GM12872 (cell line): ENCODE results near the gene ERCC6L2.

ENCODE experiments used
- TF ChIP-seq, protein P1 (sequence below): IDR thresholded peaks from 3 replicates; pipeline ENCODE4 v1.5.1; 2011; ENCODE audit warnings: low read depth, mild to moderate bottlenecking, low read length, moderate library complexity; ENCODE audit not compliant: insufficient read depth

The ERCC6L2 gene, protein sequence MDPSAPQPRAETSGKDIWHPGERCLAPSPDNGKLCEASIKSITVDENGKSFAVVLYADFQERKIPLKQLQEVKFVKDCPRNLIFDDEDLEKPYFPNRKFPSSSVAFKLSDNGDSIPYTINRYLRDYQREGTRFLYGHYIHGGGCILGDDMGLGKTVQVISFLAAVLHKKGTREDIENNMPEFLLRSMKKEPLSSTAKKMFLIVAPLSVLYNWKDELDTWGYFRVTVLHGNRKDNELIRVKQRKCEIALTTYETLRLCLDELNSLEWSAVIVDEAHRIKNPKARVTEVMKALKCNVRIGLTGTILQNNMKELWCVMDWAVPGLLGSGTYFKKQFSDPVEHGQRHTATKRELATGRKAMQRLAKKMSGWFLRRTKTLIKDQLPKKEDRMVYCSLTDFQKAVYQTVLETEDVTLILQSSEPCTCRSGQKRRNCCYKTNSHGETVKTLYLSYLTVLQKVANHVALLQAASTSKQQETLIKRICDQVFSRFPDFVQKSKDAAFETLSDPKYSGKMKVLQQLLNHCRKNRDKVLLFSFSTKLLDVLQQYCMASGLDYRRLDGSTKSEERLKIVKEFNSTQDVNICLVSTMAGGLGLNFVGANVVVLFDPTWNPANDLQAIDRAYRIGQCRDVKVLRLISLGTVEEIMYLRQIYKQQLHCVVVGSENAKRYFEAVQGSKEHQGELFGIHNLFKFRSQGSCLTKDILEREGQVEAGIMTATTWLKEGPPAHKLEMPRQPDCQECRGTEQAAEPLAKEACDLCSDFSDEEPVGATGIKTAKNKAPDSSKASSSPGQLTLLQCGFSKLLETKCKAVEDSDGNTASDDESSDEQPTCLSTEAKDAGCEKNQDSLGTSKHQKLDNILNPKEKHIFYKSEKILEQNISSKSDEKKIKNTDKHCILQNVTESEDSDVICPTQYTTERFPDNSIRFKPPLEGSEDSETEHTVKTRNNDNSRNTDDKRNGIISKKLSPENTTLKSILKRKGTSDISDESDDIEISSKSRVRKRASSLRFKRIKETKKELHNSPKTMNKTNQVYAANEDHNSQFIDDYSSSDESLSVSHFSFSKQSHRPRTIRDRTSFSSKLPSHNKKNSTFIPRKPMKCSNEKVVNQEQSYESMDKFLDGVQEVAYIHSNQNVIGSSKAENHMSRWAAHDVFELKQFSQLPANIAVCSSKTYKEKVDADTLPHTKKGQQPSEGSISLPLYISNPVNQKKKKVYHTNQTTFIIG (N-terminal part only)

DNA sequence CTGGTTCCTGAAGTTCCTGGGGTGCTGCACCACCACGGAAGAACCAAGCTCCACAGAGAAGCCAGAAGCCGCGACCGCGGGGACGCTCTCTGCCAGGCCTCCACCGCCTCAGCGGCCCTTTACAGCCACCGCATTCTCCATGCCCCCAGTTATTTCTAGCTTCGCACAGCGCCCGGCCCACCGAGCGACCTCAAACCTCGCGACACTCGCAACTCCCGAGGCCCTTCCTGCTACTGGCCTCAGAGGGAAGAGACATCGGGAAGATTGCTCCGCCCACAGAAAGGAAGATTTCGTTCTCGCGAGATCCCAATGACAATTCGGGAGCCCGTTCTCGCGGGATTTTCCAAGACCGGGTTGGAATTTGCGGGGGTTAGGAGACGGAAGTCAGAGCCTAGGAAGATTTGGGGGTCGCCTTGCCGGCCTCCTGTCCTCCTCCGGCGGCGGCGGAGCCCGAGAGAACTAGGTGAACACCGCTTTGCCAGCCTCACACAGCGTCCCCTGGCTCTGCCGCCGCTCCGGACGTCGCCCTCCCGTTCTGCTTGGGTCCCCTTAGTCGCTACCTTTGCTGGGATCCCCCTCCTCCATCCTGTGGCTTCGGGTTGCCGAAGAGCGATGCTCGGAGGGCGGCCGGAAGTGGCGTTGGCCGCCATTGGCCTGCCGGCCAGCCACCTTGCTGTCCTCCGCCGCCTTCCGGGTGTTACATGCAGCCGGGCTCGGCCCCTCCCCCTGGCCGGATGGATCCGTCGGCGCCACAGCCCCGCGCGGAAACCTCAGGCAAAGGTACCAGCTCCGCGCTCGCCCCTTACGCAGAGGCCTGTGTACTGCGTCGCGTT, at the start of gene ERCC6L2:
TSS of gene ERCC6L2 (plus strand) at position 387 of the 833 bp plus-strand sequence. CDS start at position 735, 348 bp downstream.
- TF ChIP-seq, protein P1, sequence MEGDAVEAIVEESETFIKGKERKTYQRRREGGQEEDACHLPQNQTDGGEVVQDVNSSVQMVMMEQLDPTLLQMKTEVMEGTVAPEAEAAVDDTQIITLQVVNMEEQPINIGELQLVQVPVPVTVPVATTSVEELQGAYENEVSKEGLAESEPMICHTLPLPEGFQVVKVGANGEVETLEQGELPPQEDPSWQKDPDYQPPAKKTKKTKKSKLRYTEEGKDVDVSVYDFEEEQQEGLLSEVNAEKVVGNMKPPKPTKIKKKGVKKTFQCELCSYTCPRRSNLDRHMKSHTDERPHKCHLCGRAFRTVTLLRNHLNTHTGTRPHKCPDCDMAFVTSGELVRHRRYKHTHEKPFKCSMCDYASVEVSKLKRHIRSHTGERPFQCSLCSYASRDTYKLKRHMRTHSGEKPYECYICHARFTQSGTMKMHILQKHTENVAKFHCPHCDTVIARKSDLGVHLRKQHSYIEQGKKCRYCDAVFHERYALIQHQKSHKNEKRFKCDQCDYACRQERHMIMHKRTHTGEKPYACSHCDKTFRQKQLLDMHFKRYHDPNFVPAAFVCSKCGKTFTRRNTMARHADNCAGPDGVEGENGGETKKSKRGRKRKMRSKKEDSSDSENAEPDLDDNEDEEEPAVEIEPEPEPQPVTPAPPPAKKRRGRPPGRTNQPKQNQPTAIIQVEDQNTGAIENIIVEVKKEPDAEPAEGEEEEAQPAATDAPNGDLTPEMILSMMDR, result no peak

DNA sequence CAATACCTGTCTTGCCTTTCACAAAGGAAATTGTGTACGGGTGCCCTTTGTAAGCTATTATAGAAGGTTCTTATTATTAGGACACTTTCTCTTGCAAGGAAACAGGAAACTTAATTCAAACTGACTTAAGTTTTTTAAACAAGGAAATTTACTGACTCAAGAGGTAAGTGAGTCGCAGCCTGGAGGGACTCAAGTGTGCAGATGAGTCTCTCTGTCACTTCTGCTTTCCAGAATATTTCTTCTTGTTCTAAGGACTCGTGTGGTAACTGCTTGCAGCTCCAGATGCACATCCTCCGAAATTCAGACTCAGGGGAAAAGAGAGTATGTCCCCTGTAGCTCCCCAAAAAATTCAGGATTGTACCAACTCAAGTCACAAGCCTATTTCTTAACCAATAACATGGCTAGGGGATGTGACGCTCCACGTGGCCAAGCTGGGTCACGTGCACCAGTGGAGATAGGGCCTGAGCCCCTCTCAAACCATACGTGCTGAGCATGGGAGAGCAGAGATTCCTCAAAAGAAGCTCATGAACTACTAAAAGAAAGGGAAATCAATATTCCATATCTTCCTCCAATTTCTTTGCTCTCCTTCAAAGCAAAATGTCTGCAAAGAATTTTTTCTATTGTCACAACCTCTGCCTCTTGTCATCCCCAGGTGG, 49.2 kb upstream of the ERCC6L2 start:
- TF ChIP-seq, protein P1, result no peak

DNA sequence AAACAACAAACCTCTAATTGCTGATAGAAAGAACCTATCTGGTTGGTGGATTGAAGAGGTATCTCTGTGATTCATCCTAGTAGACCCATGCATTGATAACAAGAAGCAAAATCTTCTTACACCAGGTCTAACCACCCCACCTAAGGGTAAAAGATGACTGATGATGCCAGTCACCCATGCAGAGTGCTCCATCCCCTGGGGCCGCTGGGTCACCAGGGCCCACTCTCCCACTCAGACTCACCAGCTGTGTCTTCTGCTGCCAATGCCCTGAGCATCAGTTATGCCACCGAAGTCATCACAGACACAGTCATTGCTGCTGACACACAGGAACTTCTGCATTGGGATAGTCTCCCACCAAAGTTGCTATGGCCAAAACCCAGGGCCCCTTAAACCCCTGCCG, 44.7 kb upstream of the ERCC6L2 start:
- TF ChIP-seq, protein P1, result no peak

DNA sequence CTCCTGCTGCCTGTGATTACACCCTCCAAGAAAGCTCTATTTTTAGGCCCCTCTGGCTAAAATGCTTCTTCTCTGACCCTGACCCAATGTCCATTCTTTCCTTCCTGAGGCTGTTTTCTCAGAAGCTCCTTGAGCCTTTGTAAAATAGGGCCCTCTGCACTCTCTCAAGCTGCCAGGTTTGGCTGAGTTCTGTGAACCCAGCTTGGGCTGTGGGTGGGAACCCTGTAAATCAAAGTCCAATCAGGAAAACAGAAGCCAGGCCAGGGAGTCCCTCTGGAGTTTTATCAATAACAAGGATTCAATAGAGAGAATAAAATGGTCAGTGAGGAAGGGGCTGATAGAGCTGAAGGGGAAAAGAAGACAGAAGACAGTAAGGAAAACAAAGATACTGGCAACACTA, 43.7 kb upstream of the ERCC6L2 start:
- TF ChIP-seq, protein P1, result no peak

DNA sequence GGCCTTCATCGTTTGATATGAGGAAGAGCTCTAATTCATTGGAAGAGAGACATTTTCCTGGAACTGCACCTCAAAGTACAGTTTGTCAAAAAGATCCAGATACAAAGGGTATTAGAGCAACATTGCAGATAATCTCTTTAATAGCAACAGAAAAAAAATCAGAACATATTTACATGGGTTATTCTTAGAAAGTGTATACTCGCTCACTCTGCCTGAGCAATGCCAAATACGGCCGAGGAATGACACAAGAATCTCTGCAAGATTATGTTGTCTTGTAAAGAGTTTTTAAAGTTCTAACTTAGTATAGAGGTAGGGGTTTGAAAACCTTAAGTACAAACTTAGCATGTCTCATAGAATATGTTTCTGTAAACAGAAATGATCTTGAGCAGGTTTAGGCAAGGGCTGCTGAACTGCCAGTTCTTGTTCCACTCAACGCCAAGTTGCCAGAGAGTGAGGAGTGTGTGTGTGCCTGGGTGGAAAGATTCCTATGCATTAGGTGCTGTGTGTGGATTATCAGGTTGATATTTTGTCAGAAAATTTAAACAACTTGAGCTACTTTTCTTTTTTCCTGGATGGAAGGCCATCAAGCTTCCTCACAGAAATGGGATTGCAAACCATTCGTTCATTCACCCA, 41.8 kb upstream of the ERCC6L2 start:
- TF ChIP-seq, protein P1, result no peak

DNA sequence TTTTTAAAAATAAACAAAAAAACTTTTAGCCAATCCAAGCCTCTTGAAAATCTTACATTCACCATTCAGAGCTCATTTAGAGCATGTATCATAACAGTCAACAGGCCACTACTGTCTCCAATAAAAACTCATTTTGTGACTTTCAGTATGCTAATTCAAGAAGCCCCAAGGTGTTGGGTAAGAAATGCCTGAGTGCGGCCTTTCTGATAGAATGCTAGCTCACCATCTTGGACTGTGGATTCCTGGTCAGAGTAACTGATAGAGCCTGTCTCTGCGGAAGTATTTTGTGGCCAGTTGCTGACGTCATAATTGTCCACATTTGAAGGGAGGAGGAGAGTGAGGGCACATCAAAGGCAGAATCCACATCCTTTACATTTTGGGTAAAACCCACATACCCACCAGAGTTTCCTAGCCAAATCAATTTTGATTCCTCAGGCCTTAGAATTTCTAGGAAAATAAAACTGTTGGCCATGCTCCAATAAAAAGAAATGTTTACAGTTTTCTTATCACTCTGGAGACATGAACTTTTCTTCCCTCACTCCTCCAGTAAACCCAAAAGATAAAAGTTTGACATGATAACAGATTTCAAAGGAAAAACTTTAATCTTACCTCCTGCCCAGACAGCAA, 41.1 kb upstream of the ERCC6L2 start:
- TF ChIP-seq, protein P1, result no peak
